ENCODE measurements around the gene FDXR.

DNA sequence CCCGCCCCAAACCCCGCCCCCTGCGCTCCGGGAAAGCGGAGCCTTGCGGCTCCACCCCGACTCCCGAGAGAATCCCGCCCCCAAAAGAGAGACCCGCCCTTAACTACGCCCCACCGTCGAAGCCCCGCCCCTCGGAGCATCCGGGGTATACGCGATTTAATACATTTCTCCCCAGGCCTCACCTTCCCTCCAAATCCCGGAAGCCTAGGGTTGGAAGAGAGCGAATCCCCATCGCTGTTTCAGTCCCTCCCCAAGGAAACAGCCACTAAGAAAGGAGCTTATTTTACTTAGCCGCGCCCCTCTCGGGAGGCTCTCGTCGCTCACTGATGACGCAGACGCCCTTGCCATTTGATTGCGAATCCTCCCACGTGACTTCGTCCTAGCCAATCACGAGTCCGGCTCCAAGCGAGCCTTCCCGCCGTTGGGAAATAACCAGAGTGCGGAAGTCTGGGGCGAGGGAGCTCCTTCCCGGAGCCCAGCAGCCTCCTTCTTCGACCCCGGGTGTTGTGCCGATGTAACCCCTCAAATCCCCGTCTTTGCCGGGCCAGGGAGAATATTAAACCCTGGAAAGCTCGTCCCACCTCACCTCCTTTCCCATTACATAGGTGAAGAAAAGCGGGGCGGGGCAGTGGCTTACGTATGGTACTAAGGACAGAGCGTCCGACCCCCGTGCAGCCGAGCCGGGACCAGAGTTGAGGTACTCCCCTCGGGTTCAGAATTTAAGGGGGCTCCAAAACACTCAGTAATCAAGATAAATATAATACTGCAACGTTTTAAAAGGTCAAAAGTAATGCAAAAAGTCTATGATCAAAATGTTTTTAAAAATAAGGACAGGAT lies 461 bp upstream of the FDXR start:
- TF ChIP-seq GATA3 (IDR thresholded peaks at IDR 0.05; ENCODE audit: low read depth, low read length) (no peak), GATA2 (IDR thresholded peaks at IDR 0.05; ENCODE audit: low read depth, low read length) (no peak)

All from SH-SY5Y (cell line).